Measurements from ENCODE around the gene ASL.
"Not testable (repeated sequence)": the region's sequence is repeated elsewhere in the genome, so short reads cannot be mapped to it uniquely, and the experiment has no call there.

Gene ASL

GRCh38 chr7:66076462-66077329 is 1.1 kb downstream of the ASL start:
- DNase-seq (ENCODE audit: low spot score), result no peak

- DNase-seq (ENCODE audit: low spot score), result no peak
Observed at GRCh38 chr7:66078067-66078466, 2.4 kb downstream of the ASL start.

GRCh38 chr7:66082083-66082482 is 6.5 kb downstream of the ASL start:
- DNase-seq (ENCODE audit: low spot score), result no peak

GRCh38 chr7:66082886-66083415 is 7.3 kb downstream of the ASL start:
- no peak for DNase-seq (ENCODE audit: low spot score)

GRCh38 chr7:66083677-66084076 is 8.1 kb downstream of the ASL start:
- DNase-seq (ENCODE audit: low spot score), result no peak

- DNase-seq (ENCODE audit: low spot score), result no peak
Observed at GRCh38 chr7:66088861-66089838, 13.5 kb downstream of the ASL start.

- DNase-seq (ENCODE audit: low spot score), result no peak
Observed at GRCh38 chr7:66092654-66093053, 17.0 kb downstream of the ASL start.

GRCh38 chr7:66095010-66095409 is 19.4 kb downstream of the ASL start:
- DNase-seq (ENCODE audit: low spot score), result no peak

GRCh38 chr7:66099232-66099550 is 23.6 kb downstream of the ASL start:
- no peak for DNase-seq (ENCODE audit: low spot score)

GRCh38 chr7:66099551-66100407 is 24.2 kb downstream of the ASL start:
- no peak for DNase-seq (ENCODE audit: low spot score)

GRCh38 chr7:66100408-66101050 is 24.9 kb downstream of the ASL start:
- no peak for DNase-seq (ENCODE audit: low spot score)

GRCh38 chr7:66102168-66102567 is 26.5 kb downstream of the ASL start:
- not testable (repeated sequence) for DNase-seq (ENCODE audit: low spot score)

GRCh38 chr7:66103994-66104393 is 28.4 kb downstream of the ASL start:
- DNase-seq (ENCODE audit: low spot score), result not testable (repeated sequence)

- DNase-seq (ENCODE audit: low spot score), result no peak
Observed at GRCh38 chr7:66105263-66105748, 29.7 kb downstream of the ASL start.

GRCh38 chr7:66108410-66108809 is 32.8 kb downstream of the ASL start:
- DNase-seq (ENCODE audit: low spot score), result not testable (repeated sequence)

- DNase-seq (ENCODE audit: low spot score), result no peak
Observed at GRCh38 chr7:66110856-66111255, 35.2 kb downstream of the ASL start.

GRCh38 chr7:66114743-66115649 is 39.4 kb downstream of the ASL start, which contains the start of gene CRCP:
TSS of gene CRCP (plus strand) at chr7:66114847. CDS start at chr7:66114963, 116 bp downstream.
- DNase-seq (ENCODE audit: low spot score), result peak; percentile 70

GRCh38 chr7:66116680-66117420 is 41.2 kb downstream of the ASL start:
- DNase-seq (ENCODE audit: low spot score), result not testable (repeated sequence)

- DNase-seq (ENCODE audit: low spot score), result no peak
Observed at GRCh38 chr7:66118603-66119002, 43.0 kb downstream of the ASL start.

Data from globus pallidus (tissue), 1 donor.